GM12878 (cell line): ENCODE data around the gene RPS6KA5.

Source experiments
- ATF2 ChIP-seq: IDR thresholded peaks from 2 replicates; pipeline ENCODE4 v1.6.1; 2012; ENCODE audit warnings: low read length, inconsistent platforms
- CTCF ChIP-seq, 3 experiments: IDR thresholded peaks in 2 of 3; conservative IDR thresholded peaks in 1 of 3; 2 replicates each; pipeline ENCODE4 v1.5.1; 2011; ENCODE audit warnings: low read depth in 3 of 3, low read length in 3 of 3, mild to moderate bottlenecking in 3 of 3, control low read depth in 2 of 3, moderate library complexity in 2 of 3, inconsistent platforms in 1 of 3, mixed read lengths in 1 of 3; ENCODE audit not compliant: control insufficient read depth in 2 of 3, insufficient read depth in 1 of 3; ENCODE audit errors: extremely low read depth in 1 of 3
- FOXM1 ChIP-seq: IDR thresholded peaks from 2 replicates; pipeline ENCODE4 v1.6.1; 2012; ENCODE audit warnings: low read depth, mild to moderate bottlenecking, inconsistent platforms, low read length, moderate library complexity
- GABPA ChIP-seq: IDR thresholded peaks from 2 replicates; pipeline ENCODE4 v1.6.1; 2014; ENCODE audit warnings: antibody characterized with exemption, low read depth, mild to moderate bottlenecking, inconsistent platforms
- HDAC6 ChIP-seq: fragments of 200-600 bp; sonication (generic); IDR thresholded peaks from one replicate; pipeline ENCODE4 v1.8.0; 2017; ENCODE audit warnings: antibody characterized with exemption; ENCODE audit not compliant: unreplicated experiment
- NR2F1 ChIP-seq: fragments of 450-650 bp; conservative IDR thresholded peaks from 2 replicates; pipeline ENCODE4 v1.6.1; 2017; ENCODE audit warnings: mild to moderate bottlenecking
- POLR2A ChIP-seq: IDR thresholded peaks from 2 replicates; pipeline ENCODE4 v1.6.1; 2011; ENCODE audit warnings: low read depth, mild to moderate bottlenecking, low read length
- POLR2AphosphoS5 ChIP-seq: IDR thresholded peaks from 2 replicates; pipeline ENCODE4 v1.6.1; 2011; ENCODE audit warnings: mild to moderate bottlenecking, low read length, inconsistent platforms
- SIN3A ChIP-seq: IDR thresholded peaks from 2 replicates; pipeline ENCODE4 v1.6.1; 2012; ENCODE audit warnings: low read depth, low read length, improper control_type of control experiment
- ZNF24 ChIP-seq: fragments of 450-650 bp; IDR thresholded peaks from 2 replicates; pipeline ENCODE4 v1.6.1; 2017; ENCODE audit warnings: antibody characterized with exemption, mild to moderate bottlenecking
- TF ChIP-seq, protein P1 (sequence below): IDR thresholded peaks from 2 replicates; pipeline ENCODE4 v1.6.1; 2012; ENCODE audit warnings: low read depth, low read length, improper control_type of control experiment

DNA sequence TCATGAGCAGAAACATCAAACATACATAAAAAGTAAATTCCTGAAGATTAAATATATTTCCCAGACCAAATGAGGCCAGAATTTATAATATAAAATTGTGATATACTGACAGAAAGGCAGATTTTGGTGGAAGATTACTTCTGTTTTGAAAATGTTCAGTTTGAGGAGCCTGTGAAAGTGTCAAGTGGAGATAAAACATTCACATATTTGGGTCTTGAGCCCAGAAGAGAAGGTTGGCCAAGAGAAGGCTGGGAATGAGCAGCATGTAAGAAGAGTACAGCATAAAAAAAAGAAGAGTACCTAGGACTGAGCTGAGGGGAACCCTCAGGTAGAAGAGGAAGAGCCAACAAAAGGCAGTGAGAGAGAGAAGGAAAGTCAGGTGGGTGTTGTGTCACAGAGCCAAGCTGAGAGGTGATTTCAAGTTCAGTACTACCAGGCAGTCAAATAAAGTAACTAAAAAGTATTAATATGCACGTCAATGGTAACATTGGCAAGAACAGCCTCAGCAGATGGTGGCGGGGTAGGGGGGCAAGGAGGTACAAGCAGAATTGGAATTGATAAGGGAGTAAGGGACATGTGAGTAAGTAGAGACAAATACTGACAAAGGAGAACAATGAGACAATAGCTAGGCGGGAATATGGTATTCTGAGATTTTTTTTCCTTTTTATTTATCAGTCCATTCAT, 123.5 kb downstream of the RPS6KA5 start:
- TF ChIP-seq ATF2 (no peak), SIN3A (no peak), CTCF (IDR thresholded peaks at IDR 0.05 in 2 of 3, conservative IDR thresholded peaks at IDR 0.05 in 1 of 3; ENCODE audit: control insufficient read depth in 2 of 3, extremely low read depth in 1 of 3, insufficient read depth in 1 of 3, low read depth in 3 of 3, low read length in 3 of 3) (no peak), ZNF24 (no peak), POLR2AphosphoS5 (no peak), GABPA (no peak), POLR2A (no peak), HDAC6 (no peak), FOXM1 (no peak), NR2F1 (no peak)
- TF ChIP-seq, protein P1, sequence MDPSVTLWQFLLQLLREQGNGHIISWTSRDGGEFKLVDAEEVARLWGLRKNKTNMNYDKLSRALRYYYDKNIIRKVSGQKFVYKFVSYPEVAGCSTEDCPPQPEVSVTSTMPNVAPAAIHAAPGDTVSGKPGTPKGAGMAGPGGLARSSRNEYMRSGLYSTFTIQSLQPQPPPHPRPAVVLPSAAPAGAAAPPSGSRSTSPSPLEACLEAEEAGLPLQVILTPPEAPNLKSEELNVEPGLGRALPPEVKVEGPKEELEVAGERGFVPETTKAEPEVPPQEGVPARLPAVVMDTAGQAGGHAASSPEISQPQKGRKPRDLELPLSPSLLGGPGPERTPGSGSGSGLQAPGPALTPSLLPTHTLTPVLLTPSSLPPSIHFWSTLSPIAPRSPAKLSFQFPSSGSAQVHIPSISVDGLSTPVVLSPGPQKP = no peak
